H9 (cell line): ENCODE results near the gene NDUFAF2. TPM values are rescaled to one million over a fixed set of nuclear protein-coding genes. Genes with fewer than 3 reads are reported as not detected.

ENCODE experiments used
- DNase-seq: peaks from one replicate; pipeline ENCODE4 v3.0.0-alpha.2; 2017
- H2AFZ ChIP-seq: one replicate; pipeline ENCODE4 v1.6.1; 2013; ENCODE audit warnings: mild to moderate bottlenecking, low read length, control low read depth, moderate library complexity
- H2AK5ac ChIP-seq: 2 replicates; pipeline ENCODE4 v1.6.1; 2013; ENCODE audit warnings: low read length, control low read depth, mixed read lengths; ENCODE audit not compliant: insufficient read length
- H2BK120ac ChIP-seq: one replicate; pipeline ENCODE4 v1.6.1; 2013; ENCODE audit warnings: low read depth, mild to moderate bottlenecking, low read length, control low read depth, inconsistent platforms; ENCODE audit not compliant: poor library complexity, severe bottlenecking
- H2BK12ac ChIP-seq: 2 replicates; pipeline ENCODE4 v1.6.1; 2013; ENCODE audit warnings: low read length, control low read depth, mixed read lengths, low read depth; ENCODE audit not compliant: insufficient read length
- H2BK15ac ChIP-seq: 2 replicates; pipeline ENCODE4 v1.6.1; 2013; ENCODE audit warnings: low read depth, low read length, control low read depth
- H2BK20ac ChIP-seq: one replicate; pipeline ENCODE4 v1.6.1; 2013; ENCODE audit warnings: low read depth, mild to moderate bottlenecking, low read length, control low read depth, inconsistent platforms; ENCODE audit not compliant: poor library complexity, severe bottlenecking
- H2BK5ac ChIP-seq: 2 replicates; pipeline ENCODE4 v1.6.1; 2013; ENCODE audit warnings: low read length, control low read depth, mixed read lengths; ENCODE audit not compliant: insufficient read length
- H3K14ac ChIP-seq: 2 replicates; pipeline ENCODE4 v1.6.1; 2013; ENCODE audit warnings: low read length, control low read depth; ENCODE audit not compliant: insufficient read depth
- H3K18ac ChIP-seq: 2 replicates; pipeline ENCODE4 v1.6.1; 2013; ENCODE audit warnings: low read depth, mild to moderate bottlenecking, mixed read lengths, low read length, control low read depth; ENCODE audit not compliant: insufficient read length
- H3K23ac ChIP-seq: 2 replicates; pipeline ENCODE4 v1.6.1; 2013; ENCODE audit warnings: low read length, control low read depth, mixed read lengths, low read depth; ENCODE audit not compliant: insufficient read length
- H3K23me2 ChIP-seq: 2 replicates; pipeline ENCODE4 v1.6.1; 2013; ENCODE audit warnings: low read depth, mild to moderate bottlenecking, mixed read lengths, low read length, control low read depth; ENCODE audit not compliant: insufficient read length, poor library complexity, severe bottlenecking
- H3K27ac ChIP-seq: 2 replicates; pipeline ENCODE4 v1.5.1; 2013; ENCODE audit warnings: low read length, control low read depth, mixed read lengths, low read depth; ENCODE audit not compliant: insufficient read length
- H3K27me3 ChIP-seq: 2 replicates; pipeline ENCODE4 v1.6.1; 2013; ENCODE audit warnings: low read length, control low read depth, inconsistent platforms; ENCODE audit not compliant: insufficient read depth
- H3K4ac ChIP-seq: 2 replicates; pipeline ENCODE4 v1.6.1; 2013; ENCODE audit warnings: low read depth, mild to moderate bottlenecking, control low read depth, inconsistent platforms, low read length, moderate library complexity
- H3K4me1 ChIP-seq: 2 replicates; pipeline ENCODE4 v1.6.1; 2013; ENCODE audit warnings: low read length, control low read depth, inconsistent platforms; ENCODE audit not compliant: insufficient read depth
- H3K4me2 ChIP-seq: 2 replicates; pipeline ENCODE4 v1.6.1; 2013; ENCODE audit warnings: low read length, control low read depth, mixed read lengths; ENCODE audit not compliant: insufficient read length, insufficient read depth
- H3K56ac ChIP-seq: 2 replicates; pipeline ENCODE4 v1.6.1; 2013; ENCODE audit warnings: low read depth, mild to moderate bottlenecking, mixed read lengths, low read length, control low read depth; ENCODE audit not compliant: insufficient read length
- H3K79me1 ChIP-seq: 2 replicates; pipeline ENCODE4 v1.6.1; 2013; ENCODE audit warnings: low read depth, mild to moderate bottlenecking, moderate library complexity, low read length, control low read depth, inconsistent platforms; ENCODE audit not compliant: insufficient read depth, poor library complexity, severe bottlenecking
- H3K79me2 ChIP-seq: 2 replicates; pipeline ENCODE4 v1.6.1; 2013; ENCODE audit warnings: low read length, control low read depth, inconsistent platforms; ENCODE audit not compliant: insufficient read depth
- H3K9ac ChIP-seq: 2 replicates; pipeline ENCODE4 v1.6.1; 2013; ENCODE audit warnings: low read length, control low read depth, mixed read lengths; ENCODE audit not compliant: insufficient read length; ENCODE audit errors: extremely low read depth
- H3K9me3 ChIP-seq: one replicate; pipeline ENCODE4 v1.6.1; 2013; ENCODE audit warnings: low read depth, low read length, inconsistent platforms; ENCODE audit not compliant: control insufficient read depth
- H3T11ph ChIP-seq: one replicate; pipeline ENCODE4 v1.6.1; 2013; ENCODE audit warnings: mild to moderate bottlenecking, low read length, control low read depth, inconsistent platforms
- H4K20me1 ChIP-seq: one replicate; pipeline ENCODE4 v1.6.1; 2013; ENCODE audit not compliant: control insufficient read depth, insufficient read length, insufficient read depth
- H4K5ac ChIP-seq: 2 replicates; pipeline ENCODE4 v1.6.1; 2013; ENCODE audit warnings: low read depth, mild to moderate bottlenecking, mixed read lengths, low read length, control low read depth; ENCODE audit not compliant: insufficient read length
- H4K8ac ChIP-seq: replicated peaks from 2 replicates; pipeline ENCODE4 v1.6.1; 2013; ENCODE audit warnings: low read length, control low read depth, mixed read lengths, low read depth; ENCODE audit not compliant: insufficient read length
- H4K91ac ChIP-seq: 2 replicates; pipeline ENCODE4 v1.6.1; 2013; ENCODE audit warnings: low read depth, mild to moderate bottlenecking, moderate library complexity, mixed read lengths, low read length, control low read depth; ENCODE audit not compliant: insufficient read length
- H3K27ac Mint-ChIP-seq, 3 experiments: 2 replicates in 2 of 3; 3 replicates in 1 of 3; pipeline ENCODE4 v1.8.0; 2020 to 2021; ENCODE audit warnings: mixed read lengths in 3 of 3, mild to moderate bottlenecking in 1 of 3, moderate library complexity in 1 of 3
- H3K27me3 Mint-ChIP-seq: 2 replicates; pipeline ENCODE4 v1.8.0; 2021; ENCODE audit warnings: low read depth, mild to moderate bottlenecking, moderate library complexity, mixed read lengths
- H3K36me3 Mint-ChIP-seq, 3 experiments: 2 replicates in 2 of 3; 3 replicates in 1 of 3; pipeline ENCODE4 v1.8.0; 2020 to 2021; ENCODE audit warnings: low read depth in 3 of 3, mixed read lengths in 3 of 3; ENCODE audit not compliant: insufficient read depth in 1 of 3
- H3K4me1 Mint-ChIP-seq, 2 experiments: 2 replicates each; pipeline ENCODE4 v1.8.0; 2020; ENCODE audit warnings: mixed read lengths in 2 of 2
- H3K4me3 Mint-ChIP-seq, 2 experiments: 2 replicates in 1 of 2; 3 replicates in 1 of 2; pipeline ENCODE4 v1.8.0; 2020 to 2021; ENCODE audit warnings: mild to moderate bottlenecking in 2 of 2, mixed read lengths in 2 of 2, moderate library complexity in 1 of 2
- H3K9me3 Mint-ChIP-seq, 2 experiments: 2 replicates in 1 of 2; 3 replicates in 1 of 2; pipeline ENCODE4 v1.8.0; 2020; ENCODE audit warnings: mild to moderate bottlenecking in 2 of 2, mixed read lengths in 2 of 2, moderate library complexity in 1 of 2
- total RNA-seq: library from RNA; stranded (reverse); gene quantifications from 2 replicates; pipeline ENCODE4 v1.2.1, GENCODE V29; 2021
- TF ChIP-seq, protein P1 (sequence below): fragments of 200-600 bp; sonication (generic); conservative IDR thresholded peaks from 3 replicates; pipeline ENCODE4 v1.8.0; 2021; ENCODE audit warnings: antibody characterized with exemption, mild to moderate bottlenecking

The NDUFAF2 gene
- total RNA-seq, 1 experiment from 2014 or later = 31.4 TPM

DNA sequence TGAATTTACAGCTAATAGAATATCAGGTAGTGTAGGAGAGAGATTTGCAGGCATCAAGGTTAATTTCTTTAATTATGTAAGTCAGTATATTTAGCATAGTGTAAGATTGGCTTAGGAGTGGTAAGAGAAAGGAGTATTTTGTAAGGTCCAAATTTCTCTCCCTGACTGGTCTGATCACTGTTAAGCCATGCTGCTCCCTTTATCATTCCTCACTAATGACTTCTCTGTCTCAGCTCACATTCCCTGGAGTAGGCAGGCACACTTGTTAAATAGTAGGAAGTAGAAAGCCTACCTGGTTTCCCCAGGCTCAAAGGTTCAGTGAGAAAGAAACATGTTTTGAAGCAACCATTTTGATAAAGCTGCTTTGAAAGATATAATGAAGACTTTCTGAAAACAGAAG is 126.5 kb downstream of the NDUFAF2 start:
- Mint-ChIP-seq H3K36me3 (peaks cover 0 to 3% (median 0%) of the 10 kb centered on the region in 3 experiments; a peak in 1 of 7 replicates), H3K4me1 (peaks cover 9 to 10% of the 10 kb centered on the region in 2 experiments), H3K9me3 (peaks cover 3% of the 10 kb centered on the region in 2 experiments; a peak in 2 of 5 replicates), H3K27me3 (no peaks in the 10 kb centered on the region), H3K27ac (peak overlapping the region; percentile 24 to 66 (median 48); a peak in 2 of 7 replicates), H3K4me3 (no peak overlapping the region)
- Histone ChIP-seq H4K5ac (no peak overlapping the region), H3K56ac (no peak overlapping the region), H3K79me2 (no peaks in the 10 kb centered on the region), H4K91ac (no peak overlapping the region), H3K4me1 (no peaks in the 10 kb centered on the region; the same call in 1 of the 2 replicates), H2AFZ (no peak overlapping the region), H3T11ph (no peak overlapping the region), H3K27ac (no peak overlapping the region), H3K79me1 (no peaks in the 10 kb centered on the region), H4K20me1 (no peaks in the 10 kb centered on the region), H4K8ac (no peak overlapping the region), H3K14ac (no peak overlapping the region), H2BK15ac (no peak overlapping the region), H3K4ac (no peak overlapping the region), H2AK5ac (no peak overlapping the region), H3K23me2 (no peaks in the 10 kb centered on the region), H3K9me3 (no peaks in the 10 kb centered on the region), H2BK12ac (no peak overlapping the region), H3K23ac (no peak overlapping the region), H2BK20ac (no peak overlapping the region), H3K18ac (no peak overlapping the region), H2BK5ac (no peak overlapping the region), H3K9ac (no peak overlapping the region), H2BK120ac (no peak overlapping the region), H3K27me3 (no peaks in the 10 kb centered on the region), H3K4me2 (no peak overlapping the region)
- DNase-seq = no peak
- TF ChIP-seq, protein P1, sequence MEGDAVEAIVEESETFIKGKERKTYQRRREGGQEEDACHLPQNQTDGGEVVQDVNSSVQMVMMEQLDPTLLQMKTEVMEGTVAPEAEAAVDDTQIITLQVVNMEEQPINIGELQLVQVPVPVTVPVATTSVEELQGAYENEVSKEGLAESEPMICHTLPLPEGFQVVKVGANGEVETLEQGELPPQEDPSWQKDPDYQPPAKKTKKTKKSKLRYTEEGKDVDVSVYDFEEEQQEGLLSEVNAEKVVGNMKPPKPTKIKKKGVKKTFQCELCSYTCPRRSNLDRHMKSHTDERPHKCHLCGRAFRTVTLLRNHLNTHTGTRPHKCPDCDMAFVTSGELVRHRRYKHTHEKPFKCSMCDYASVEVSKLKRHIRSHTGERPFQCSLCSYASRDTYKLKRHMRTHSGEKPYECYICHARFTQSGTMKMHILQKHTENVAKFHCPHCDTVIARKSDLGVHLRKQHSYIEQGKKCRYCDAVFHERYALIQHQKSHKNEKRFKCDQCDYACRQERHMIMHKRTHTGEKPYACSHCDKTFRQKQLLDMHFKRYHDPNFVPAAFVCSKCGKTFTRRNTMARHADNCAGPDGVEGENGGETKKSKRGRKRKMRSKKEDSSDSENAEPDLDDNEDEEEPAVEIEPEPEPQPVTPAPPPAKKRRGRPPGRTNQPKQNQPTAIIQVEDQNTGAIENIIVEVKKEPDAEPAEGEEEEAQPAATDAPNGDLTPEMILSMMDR = no peak
